Measurements from ENCODE around the gene GJD2.

GJD2 gene

DNA sequence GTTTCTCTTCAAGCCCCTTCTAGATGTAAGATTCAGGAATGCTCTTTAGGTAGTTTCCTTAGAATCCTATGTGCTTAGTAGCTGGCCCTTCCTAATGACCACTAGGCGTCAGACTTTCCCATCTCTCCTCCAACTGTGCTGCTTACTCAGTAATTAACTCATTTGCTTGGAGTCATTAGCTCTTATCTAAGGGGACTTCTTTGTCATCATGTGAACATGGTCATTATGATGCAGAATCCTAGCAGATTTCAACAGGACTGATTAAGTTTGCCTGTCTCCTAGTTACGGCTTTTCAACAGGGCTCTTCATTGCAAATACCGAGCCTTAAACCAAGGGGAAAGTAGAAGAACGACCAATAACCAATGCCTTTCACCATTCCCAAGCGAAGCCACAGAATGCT is 46.4 kb downstream of the GJD2 start:
- Histone ChIP-seq H4K20me1 (ENCODE audit: insufficient read depth, low read length, poor library complexity, severe bottlenecking) (no peaks in the 10 kb centered on the region), H2AFZ (ENCODE audit: low read length) (no peak overlapping the region), H3K27me3 (ENCODE audit: insufficient read depth, low read length, poor library complexity, severe bottlenecking) (peaks cover 3% of the 10 kb centered on the region), H3K9me3 (ENCODE audit: insufficient read depth, low read depth, low read length) (no peaks in the 10 kb centered on the region), H3K36me3 (ENCODE audit: insufficient read depth, low read length) (no peaks in the 10 kb centered on the region), H3K4me1 (ENCODE audit: insufficient read depth, low read length, poor library complexity, severe bottlenecking) (no peaks in the 10 kb centered on the region), H3K9ac (ENCODE audit: low read depth, low read length, poor library complexity, severe bottlenecking) (no peak overlapping the region), H3K79me2 (ENCODE audit: insufficient read depth, low read length) (no peaks in the 10 kb centered on the region), H3K4me3 (ENCODE audit: low read length, poor library complexity, severe bottlenecking) (no peak overlapping the region), H3F3A (ENCODE audit: low read depth) (no peaks in the 10 kb centered on the region), H3K4me2 (ENCODE audit: low read depth, low read length, poor library complexity, severe bottlenecking) (no peak overlapping the region), H3K9me2 (replicated peaks; ENCODE audit: low read depth, low read length) (no peaks in the 10 kb centered on the region)
- TF ChIP-seq CTCF (conservative IDR thresholded peaks at IDR 0.05; ENCODE audit: low read length), result peak; percentile 86
- no peak for TF ChIP-seq EZH2phosphoT487 (IDR thresholded peaks at IDR 0.05; ENCODE audit: borderline replicate concordance)

GRCh38 chr15:34701536-34701935 is 53.3 kb downstream of the GJD2 start:
- no peaks in the 10 kb centered on the region for H3K9me3 ChIP-seq (ENCODE audit: insufficient read depth, low read depth, low read length)
- H3K4me3 ChIP-seq (ENCODE audit: low read length, poor library complexity, severe bottlenecking), result no peak overlapping the region
- H3K27me3 ChIP-seq (ENCODE audit: insufficient read depth, low read length, poor library complexity, severe bottlenecking), result peaks cover 6% of the 10 kb centered on the region
- no peaks in the 10 kb centered on the region for H4K20me1 ChIP-seq (ENCODE audit: insufficient read depth, low read length, poor library complexity, severe bottlenecking)
- no peak overlapping the region for H3K4me2 ChIP-seq (ENCODE audit: low read depth, low read length, poor library complexity, severe bottlenecking)
- no peaks in the 10 kb centered on the region for H3K4me1 ChIP-seq (ENCODE audit: insufficient read depth, low read length, poor library complexity, severe bottlenecking)
- TF ChIP-seq CTCF (conservative IDR thresholded peaks at IDR 0.05; ENCODE audit: low read length), result no peak
- no peak for TF ChIP-seq EZH2phosphoT487 (IDR thresholded peaks at IDR 0.05; ENCODE audit: borderline replicate concordance)
- H2AFZ ChIP-seq (ENCODE audit: low read length), result no peak overlapping the region
- no peaks in the 10 kb centered on the region for H3K79me2 ChIP-seq (ENCODE audit: insufficient read depth, low read length)
- H3K36me3 ChIP-seq (ENCODE audit: insufficient read depth, low read length), result no peaks in the 10 kb centered on the region
- no peaks in the 10 kb centered on the region for H3K9me2 ChIP-seq (replicated peaks; ENCODE audit: low read depth, low read length)
- no peaks in the 10 kb centered on the region for H3F3A ChIP-seq (ENCODE audit: low read depth)
- H3K9ac ChIP-seq (ENCODE audit: low read depth, low read length, poor library complexity, severe bottlenecking), result no peak overlapping the region

Measured in Loucy (cell line).